ENCODE results near the gene LAMA4. TPM values are rescaled to one million over a fixed set of nuclear protein-coding genes. Genes with fewer than 3 reads are reported as not detected.
A peak's percentile ranks its signal among the peaks of the same experiment; 100 is the strongest.

The LAMA4 gene
- total and polyA plus RNA-seq, 5 donors from 2014 or later = not detected

DNA sequence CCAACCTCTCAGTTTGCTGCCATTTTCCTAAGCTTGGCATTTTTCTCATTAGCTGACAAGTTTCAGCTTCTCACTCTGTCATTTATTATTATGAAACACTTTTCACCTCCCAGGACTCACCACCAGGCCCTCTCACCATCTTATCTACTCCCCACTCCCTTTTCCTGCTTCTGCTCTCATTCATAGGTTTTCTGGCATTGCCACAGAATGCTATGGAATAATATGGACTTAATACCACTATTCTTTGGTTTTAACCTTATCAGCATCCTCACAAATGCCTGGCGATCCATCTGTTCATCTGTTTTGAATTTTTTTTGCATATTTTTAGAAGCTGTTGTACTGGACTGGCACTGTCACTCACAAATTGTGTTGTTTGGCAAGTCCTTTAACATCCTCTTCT lies 16.4 kb upstream of the LAMA4 start:
- Histone ChIP-seq H3K27ac (ENCODE audit: insufficient read depth, low read length, poor library complexity, severe bottlenecking) (no peak overlapping the region), H3K9me3 (ENCODE audit: control insufficient read depth in 2 of 2, low read length in 2 of 2) (no peaks in the 10 kb centered on the region), H3K4me1 (ENCODE audit: control insufficient read depth, insufficient read depth, low read length, poor library complexity, severe bottlenecking) (no peaks in the 10 kb centered on the region), H3K36me3 (ENCODE audit: control insufficient read depth, insufficient read depth, low read length) (no peaks in the 10 kb centered on the region), H3K4me3 (ENCODE audit: low read depth, low read length) (no peak overlapping the region), H3K27me3 (ENCODE audit: control insufficient read depth, insufficient read depth, low read length) (peaks cover 2% of the 10 kb centered on the region)
- ATAC-seq (ENCODE audit: low read depth in 2 of 2) (no peak), DNase-seq (no peak)
- peaks cover 0 to 4% (median 0%) of the 10 kb centered on the region in 7 donors for H3K9me3 Mint-ChIP-seq
- peaks cover 22% of the 10 kb centered on the region for H3K27me3 Mint-ChIP-seq
- H3K27ac Mint-ChIP-seq = no peak overlapping the region
- no peaks in the 10 kb centered on the region for H3K36me3 Mint-ChIP-seq
- H3K4me1 Mint-ChIP-seq = no peaks in the 10 kb centered on the region
- no peak overlapping the region for H3K4me3 Mint-ChIP-seq

DNA sequence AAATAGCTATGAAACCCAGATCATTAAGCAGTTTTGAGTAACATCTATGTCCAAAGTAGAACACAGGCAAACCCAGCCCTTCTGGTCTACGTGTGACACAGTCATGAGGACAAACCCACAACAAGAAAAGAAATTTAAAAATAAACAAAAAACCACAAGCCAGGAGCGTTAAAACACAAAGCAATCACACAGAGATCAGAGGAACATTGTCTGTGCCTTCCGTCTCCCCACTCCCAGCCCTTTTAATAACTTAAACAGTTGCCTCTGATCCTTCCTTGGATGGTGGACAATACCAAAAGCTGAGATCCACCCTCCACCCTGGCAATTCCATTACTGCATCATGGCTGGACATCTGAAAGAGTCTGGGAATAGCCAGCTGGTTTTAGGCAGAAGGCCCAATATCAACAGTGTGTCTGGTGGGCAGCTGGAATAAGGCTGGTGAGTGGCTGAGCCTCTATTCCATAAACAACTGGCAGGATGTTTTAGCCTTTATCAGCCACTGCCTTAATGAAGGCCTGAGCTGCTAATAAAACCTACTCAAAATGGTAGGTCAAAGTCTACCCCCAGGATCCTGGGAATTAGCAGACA lies 15.7 kb upstream of the LAMA4 start:
- peaks cover 26% of the 10 kb centered on the region for H3K27me3 Mint-ChIP-seq
- H3K4me1 ChIP-seq (ENCODE audit: control insufficient read depth, insufficient read depth, low read length, poor library complexity, severe bottlenecking) = no peaks in the 10 kb centered on the region
- no peak overlapping the region for H3K4me3 ChIP-seq (ENCODE audit: low read depth, low read length)
- no peak overlapping the region for H3K27ac ChIP-seq (ENCODE audit: insufficient read depth, low read length, poor library complexity, severe bottlenecking)
- H3K36me3 ChIP-seq (ENCODE audit: control insufficient read depth, insufficient read depth, low read length) = no peaks in the 10 kb centered on the region
- H3K9me3 ChIP-seq (ENCODE audit: control insufficient read depth in 2 of 2, low read length in 2 of 2) = no peaks in the 10 kb centered on the region
- H3K27ac Mint-ChIP-seq = peak overlapping the region in 1 of 3 donors; percentile 33
- DNase-seq (no peak), ATAC-seq (ENCODE audit: low read depth in 2 of 2) (no peak)
- H3K36me3 Mint-ChIP-seq = no peaks in the 10 kb centered on the region
- no peaks in the 10 kb centered on the region for H3K4me1 Mint-ChIP-seq
- H3K4me3 Mint-ChIP-seq = no peak overlapping the region
- peaks cover 0 to 4% (median 0%) of the 10 kb centered on the region in 7 donors for H3K9me3 Mint-ChIP-seq
- no peaks in the 10 kb centered on the region for H3K27me3 ChIP-seq (ENCODE audit: control insufficient read depth, insufficient read depth, low read length)

GRCh38 chr6:112269114-112269513 lies 14.7 kb upstream of the LAMA4 start:
- H3K36me3 ChIP-seq (ENCODE audit: control insufficient read depth, insufficient read depth, low read length) = no peaks in the 10 kb centered on the region
- Mint-ChIP-seq H3K9me3 (peaks cover 0 to 4% (median 0%) of the 10 kb centered on the region in 7 donors), H3K27me3 (peaks cover 31% of the 10 kb centered on the region), H3K4me3 (no peak overlapping the region), H3K27ac (no peak overlapping the region), H3K36me3 (no peaks in the 10 kb centered on the region), H3K4me1 (no peaks in the 10 kb centered on the region)
- H3K27me3 ChIP-seq (ENCODE audit: control insufficient read depth, insufficient read depth, low read length) = no peaks in the 10 kb centered on the region
- H3K9me3 ChIP-seq (ENCODE audit: control insufficient read depth in 2 of 2, low read length in 2 of 2) = no peaks in the 10 kb centered on the region
- H3K4me1 ChIP-seq (ENCODE audit: control insufficient read depth, insufficient read depth, low read length, poor library complexity, severe bottlenecking) = no peaks in the 10 kb centered on the region
- DNase-seq (no peak), ATAC-seq (ENCODE audit: low read depth in 2 of 2) (no peak)
- no peak overlapping the region for H3K4me3 ChIP-seq (ENCODE audit: low read depth, low read length)
- H3K27ac ChIP-seq (ENCODE audit: insufficient read depth, low read length, poor library complexity, severe bottlenecking) = no peak overlapping the region

DNA sequence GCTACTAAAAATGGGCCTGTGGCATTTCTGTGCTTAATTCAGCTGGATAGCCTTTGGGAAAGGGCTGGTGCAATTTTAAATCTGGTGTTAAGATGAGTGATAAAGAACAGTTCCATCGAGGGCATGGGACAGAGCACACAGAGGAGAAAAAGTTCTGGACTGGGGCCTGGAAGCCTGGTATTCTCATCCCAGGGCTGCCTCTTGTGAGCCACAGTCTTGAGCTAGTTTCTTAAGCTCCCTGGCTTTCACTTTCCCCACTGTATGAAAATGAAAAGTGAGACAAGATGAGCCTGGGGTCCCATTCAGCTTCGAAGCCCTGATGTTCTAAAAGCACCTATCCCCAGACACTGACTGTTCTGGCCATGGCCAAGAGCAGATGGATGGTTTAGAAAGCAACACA lies 14.3 kb upstream of the LAMA4 start:
- Mint-ChIP-seq H3K27ac (no peak overlapping the region), H3K36me3 (no peaks in the 10 kb centered on the region), H3K9me3 (peaks cover 0 to 4% (median 0%) of the 10 kb centered on the region in 7 donors), H3K4me1 (no peaks in the 10 kb centered on the region), H3K4me3 (no peak overlapping the region), H3K27me3 (peaks cover 31% of the 10 kb centered on the region)
- no peaks in the 10 kb centered on the region for H3K27me3 ChIP-seq (ENCODE audit: control insufficient read depth, insufficient read depth, low read length)
- no peaks in the 10 kb centered on the region for H3K9me3 ChIP-seq (ENCODE audit: control insufficient read depth in 2 of 2, low read length in 2 of 2)
- H3K4me3 ChIP-seq (ENCODE audit: low read depth, low read length) = no peak overlapping the region
- H3K4me1 ChIP-seq (ENCODE audit: control insufficient read depth, insufficient read depth, low read length, poor library complexity, severe bottlenecking) = no peaks in the 10 kb centered on the region
- DNase-seq (no peak), ATAC-seq (ENCODE audit: low read depth in 2 of 2) (no peak)
- no peaks in the 10 kb centered on the region for H3K36me3 ChIP-seq (ENCODE audit: control insufficient read depth, insufficient read depth, low read length)
- H3K27ac ChIP-seq (ENCODE audit: insufficient read depth, low read length, poor library complexity, severe bottlenecking) = no peak overlapping the region

DNA sequence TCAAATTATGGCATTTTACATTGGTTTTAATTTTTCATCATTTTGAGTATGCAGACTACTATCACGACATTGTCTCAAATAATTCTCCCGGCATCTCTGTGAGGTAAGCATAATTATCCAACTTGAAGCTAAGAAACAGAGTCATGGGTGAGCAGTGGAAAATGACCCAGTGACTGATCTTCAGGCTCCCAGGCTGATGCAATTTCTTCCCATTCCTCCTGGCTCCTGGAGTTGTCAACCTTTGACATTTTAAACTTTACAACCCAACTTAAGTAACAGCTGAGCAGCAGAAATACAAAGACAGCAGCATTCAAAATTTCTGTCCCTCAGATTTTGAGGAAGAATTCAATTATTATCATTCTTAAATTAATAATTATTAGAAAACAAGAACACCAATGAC lies 13.7 kb upstream of the LAMA4 start:
- ATAC-seq (ENCODE audit: low read depth in 2 of 2) = no peak
- Mint-ChIP-seq H3K36me3 (no peaks in the 10 kb centered on the region), H3K9me3 (peaks cover 0 to 4% (median 0%) of the 10 kb centered on the region in 7 donors)

DNA sequence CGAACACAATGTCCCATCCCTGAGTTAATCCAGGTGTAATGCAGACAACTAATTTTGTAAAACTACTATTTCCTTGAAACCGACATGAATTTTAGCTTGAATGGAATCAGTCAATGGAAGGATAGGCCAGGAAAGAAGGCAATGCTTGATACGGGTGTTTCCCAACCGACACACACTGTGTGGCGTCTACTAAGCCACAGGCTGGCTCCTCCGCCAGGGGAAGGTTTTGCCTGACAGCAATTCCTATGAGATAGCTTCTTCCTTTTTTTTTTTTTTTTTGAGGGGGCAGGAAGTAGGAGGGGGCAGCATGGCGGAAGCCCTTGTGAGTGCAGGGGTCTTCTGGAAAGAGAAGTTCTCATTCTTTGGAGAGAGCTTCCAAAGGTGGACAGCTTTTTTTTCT lies 12.0 kb upstream of the LAMA4 start:
- no peak overlapping the region for H3K27ac Mint-ChIP-seq
- peaks cover 21% of the 10 kb centered on the region for H3K27me3 Mint-ChIP-seq
- Histone ChIP-seq H3K27ac (ENCODE audit: insufficient read depth, low read length, poor library complexity, severe bottlenecking) (no peak overlapping the region), H3K4me1 (ENCODE audit: control insufficient read depth, insufficient read depth, low read length, poor library complexity, severe bottlenecking) (no peaks in the 10 kb centered on the region), H3K27me3 (ENCODE audit: control insufficient read depth, insufficient read depth, low read length) (no peaks in the 10 kb centered on the region), H3K4me3 (ENCODE audit: low read depth, low read length) (no peak overlapping the region), H3K36me3 (ENCODE audit: control insufficient read depth, insufficient read depth, low read length) (no peaks in the 10 kb centered on the region), H3K9me3 (ENCODE audit: control insufficient read depth in 2 of 2, low read length in 2 of 2) (no peaks in the 10 kb centered on the region)
- H3K4me3 Mint-ChIP-seq = no peak overlapping the region
- DNase-seq = no peak
- no peaks in the 10 kb centered on the region for H3K36me3 Mint-ChIP-seq
- peaks cover 0 to 4% (median 0%) of the 10 kb centered on the region in 7 donors for H3K9me3 Mint-ChIP-seq
- ATAC-seq (ENCODE audit: low read depth in 2 of 2) = no peak
- H3K4me1 Mint-ChIP-seq = no peaks in the 10 kb centered on the region

More for the DNA sequence above, 13.7 kb upstream of the LAMA4 start:
- Histone ChIP-seq H3K4me1 (ENCODE audit: control insufficient read depth, insufficient read depth, low read length, poor library complexity, severe bottlenecking) (no peaks in the 10 kb centered on the region), H3K27me3 (ENCODE audit: control insufficient read depth, insufficient read depth, low read length) (no peaks in the 10 kb centered on the region), H3K9me3 (ENCODE audit: control insufficient read depth in 2 of 2, low read length in 2 of 2) (no peaks in the 10 kb centered on the region), H3K4me3 (ENCODE audit: low read depth, low read length) (no peak overlapping the region), H3K27ac (ENCODE audit: insufficient read depth, low read length, poor library complexity, severe bottlenecking) (no peak overlapping the region), H3K36me3 (ENCODE audit: control insufficient read depth, insufficient read depth, low read length) (no peaks in the 10 kb centered on the region)
- Mint-ChIP-seq H3K4me3 (no peak overlapping the region), H3K27me3 (peaks cover 27% of the 10 kb centered on the region), H3K27ac (no peak overlapping the region), H3K4me1 (no peaks in the 10 kb centered on the region)
- DNase-seq = no peak

DNA sequence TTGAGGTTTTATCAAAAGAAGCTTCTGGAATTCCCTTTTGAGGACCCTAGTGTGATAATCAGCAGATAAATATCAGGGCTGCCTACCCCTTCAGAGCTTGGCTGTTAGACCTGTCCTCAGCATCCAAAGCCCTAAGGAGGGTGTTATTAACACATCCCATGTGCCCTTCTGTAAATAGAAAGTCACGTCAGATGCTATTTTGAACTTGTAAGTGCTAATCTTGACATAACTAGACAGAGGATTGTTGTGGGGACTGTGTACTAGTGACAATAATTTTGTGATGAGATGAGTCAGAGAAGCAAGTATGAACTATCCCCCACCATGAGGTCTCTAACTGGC lies 4.9 kb upstream of the LAMA4 start:
- Mint-ChIP-seq H3K9me3 (no peaks in the 10 kb centered on the region), H3K27me3 (peaks cover 20% of the 10 kb centered on the region), H3K36me3 (no peaks in the 10 kb centered on the region), H3K4me3 (no peak overlapping the region), H3K27ac (no peak overlapping the region), H3K4me1 (peaks cover 0 to 6% (median 4%) of the 10 kb centered on the region in 4 donors)
- no peak overlapping the region for H3K27ac ChIP-seq (ENCODE audit: insufficient read depth, low read length, poor library complexity, severe bottlenecking)
- peaks cover 2% of the 10 kb centered on the region for H3K4me1 ChIP-seq (ENCODE audit: control insufficient read depth, insufficient read depth, low read length, poor library complexity, severe bottlenecking)
- H3K36me3 ChIP-seq (ENCODE audit: control insufficient read depth, insufficient read depth, low read length) = no peaks in the 10 kb centered on the region
- no peaks in the 10 kb centered on the region for H3K9me3 ChIP-seq (ENCODE audit: control insufficient read depth in 2 of 2, low read length in 2 of 2)
- DNase-seq = no peak
- no peak overlapping the region for H3K4me3 ChIP-seq (ENCODE audit: low read depth, low read length)
- H3K27me3 ChIP-seq (ENCODE audit: control insufficient read depth, insufficient read depth, low read length) = peaks cover 12% of the 10 kb centered on the region
- ATAC-seq (ENCODE audit: low read depth in 2 of 2) = no peak

- no peaks in the 10 kb centered on the region for H3K9me3 Mint-ChIP-seq
- H3K4me3 ChIP-seq (ENCODE audit: low read depth, low read length) = no peak overlapping the region
- no peak for DNase-seq
- H3K27ac Mint-ChIP-seq = no peak overlapping the region
- H3K27me3 ChIP-seq (ENCODE audit: control insufficient read depth, insufficient read depth, low read length) = peaks cover 12% of the 10 kb centered on the region
- no peaks in the 10 kb centered on the region for H3K36me3 ChIP-seq (ENCODE audit: control insufficient read depth, insufficient read depth, low read length)
- no peak overlapping the region for H3K4me3 Mint-ChIP-seq
- no peaks in the 10 kb centered on the region for H3K9me3 ChIP-seq (ENCODE audit: control insufficient read depth in 2 of 2, low read length in 2 of 2)
- no peaks in the 10 kb centered on the region for H3K36me3 Mint-ChIP-seq
- peaks cover 0 to 9% (median 5%) of the 10 kb centered on the region in 4 donors for H3K4me1 Mint-ChIP-seq
- ATAC-seq (ENCODE audit: low read depth in 2 of 2) = no peak
- no peak overlapping the region for H3K27ac ChIP-seq (ENCODE audit: insufficient read depth, low read length, poor library complexity, severe bottlenecking)
- H3K4me1 ChIP-seq (ENCODE audit: control insufficient read depth, insufficient read depth, low read length, poor library complexity, severe bottlenecking) = peaks cover 7% of the 10 kb centered on the region
- peaks cover 21% of the 10 kb centered on the region for H3K27me3 Mint-ChIP-seq
These were observed 4.4 kb upstream of the LAMA4 start for GRCh38 chr6:112258642-112259336.

Data from CD4-positive, CD25-positive, alpha-beta regulatory T cell (primary cell).